Endothelial cell of umbilical vein (primary cell): Measurements from ENCODE around the gene NELFB.

Experiments
- CTCF ChIP-seq, 2 donors: IDR thresholded peaks; 1 replicate in 1 of 2; 2 replicates in 1 of 2; pipeline ENCODE4 v1.5.1; 2011; ENCODE audit warnings: low read length in 2 of 2, mild to moderate bottlenecking in 2 of 2, moderate library complexity in 2 of 2, control low read depth in 1 of 2, inconsistent platforms in 1 of 2, low read depth in 1 of 2; ENCODE audit not compliant: insufficient read depth in 1 of 2; ENCODE audit errors: extremely low read depth in 1 of 2
- EZH2 ChIP-seq: IDR thresholded peaks from 2 replicates; pipeline ENCODE4 v1.6.1; 2012; ENCODE audit warnings: borderline replicate concordance, low read depth, mild to moderate bottlenecking, moderate library complexity, low read length, inconsistent platforms; ENCODE audit not compliant: severe bottlenecking
- POLR2A ChIP-seq: IDR thresholded peaks from 2 replicates; pipeline ENCODE4 v1.6.1; 2012; ENCODE audit warnings: low read depth, mild to moderate bottlenecking, control low read depth, low read length
- POLR2AphosphoS5 ChIP-seq: IDR thresholded peaks from 2 replicates; pipeline ENCODE4 v1.6.1; 2012; ENCODE audit warnings: low read depth, mild to moderate bottlenecking, control low read depth, low read length, moderate library complexity; ENCODE audit not compliant: insufficient read depth

DNA sequence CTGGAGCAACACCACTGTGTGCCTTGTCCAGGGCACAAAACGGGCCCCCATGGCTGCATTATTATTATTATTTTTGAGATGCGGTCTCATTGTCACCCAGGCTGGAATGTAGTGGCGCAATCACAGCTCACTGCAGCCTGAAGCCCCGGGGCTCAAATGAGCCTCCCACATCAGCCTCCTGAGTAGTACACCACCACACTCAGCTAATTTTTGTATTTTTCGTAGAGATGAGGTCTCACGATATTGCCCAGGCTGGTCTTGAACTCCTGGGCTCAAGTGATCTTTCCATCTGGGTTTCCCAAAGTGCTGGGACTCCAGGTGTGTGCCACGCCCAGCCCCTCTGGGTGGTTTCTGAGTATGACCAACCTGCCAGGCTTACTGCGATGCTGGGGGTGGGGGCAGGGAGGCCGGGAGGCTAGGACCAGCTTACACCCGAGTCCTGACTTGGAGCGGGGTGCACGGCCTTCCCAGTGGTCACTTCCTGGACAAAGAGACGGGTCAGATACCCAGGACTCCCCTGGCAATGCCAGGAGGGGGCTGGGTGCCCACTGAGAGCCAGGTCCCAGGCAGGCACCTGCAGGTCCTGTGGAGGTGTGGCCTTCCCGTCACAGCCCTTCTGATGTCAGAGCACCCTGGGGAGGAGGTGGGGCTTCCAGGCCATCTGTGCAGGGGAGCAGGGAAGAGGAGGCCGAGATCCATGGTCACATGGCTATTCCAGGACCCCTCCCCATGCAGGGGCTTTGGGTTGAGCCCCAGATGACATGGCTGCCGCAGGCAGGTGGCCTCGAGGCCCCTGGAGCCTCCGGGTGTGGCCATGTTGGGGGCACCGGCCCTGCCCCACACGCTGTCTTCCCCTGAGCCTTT lies 55.3 kb downstream of the NELFB start:
- TF ChIP-seq POLR2A (no peak), CTCF (IDR thresholded peaks at IDR 0.05; ENCODE audit: extremely low read depth in 1 of 2, insufficient read depth in 1 of 2, low read depth in 1 of 2, low read length in 2 of 2) (no peak), POLR2AphosphoS5 (no peak), EZH2 (no peak)
